HepG2 (cell line): Measurements from ENCODE around the gene RLN2. TPM values are rescaled to one million over a fixed set of nuclear protein-coding genes. Genes with fewer than 3 reads are reported as not detected.
"Not testable (repeated sequence)": the region's sequence is repeated elsewhere in the genome, so short reads cannot be mapped to it uniquely, and the experiment has no call there.

ENCODE experiments used
- ATAC-seq: fragments of 200-7000 bp; cut with Tn5 transposase; 3 replicates; pipeline ENCODE4 v1.9.1; 2020; ENCODE audit warnings: mild to moderate bottlenecking, moderate library complexity
- Bru-seq: library from RNA; stranded (reverse); fragments of 400-500 nt; gene quantifications from one replicate; lab custom pipeline; 2021; lab: Mats Ljungman, UMichigan
- BruChase-seq, 2 experiments: library from RNA; stranded (reverse); fragments of 400-500 nt; gene quantifications; one replicate each; lab custom pipeline; 2021; lab: Mats Ljungman, UMichigan
- BruUV-seq: library from RNA; stranded (reverse); fragments of 400-500 nt; replicated peaks from 2 replicates; lab custom pipeline; 2021; lab: Mats Ljungman, UMichigan
- CTCF ChIA-PET: fragments of 300-600 bp; formaldehyde crosslinking; extraction: SDS; loops from one replicate; lab custom pipeline; 2021; ENCODE audit warnings: low total read pairs, inconsistent platforms, low intra/inter-chr PET ratio; lab: Yijun Ruan, JAX
- POLR2A ChIA-PET: fragments of 350-600 bp; sonication (Branson Sonifier 250); formaldehyde crosslinking; loops from one replicate; lab custom pipeline; 2020; ENCODE audit warnings: antibody characterized with exemption, inconsistent platforms; lab: Yijun Ruan, JAX
- DNase-seq: peaks from one replicate; pipeline ENCODE4 v3.0.0-alpha.2; 2015; ENCODE audit warnings: low spot score
- FAIRE-seq: peaks from 3 replicates; lab custom pipeline; 2011; peaks lifted over from hg19 to GRCh38; lab: Jason Lieb, UNC
- H2AFZ ChIP-seq: one replicate; pipeline ENCODE4 v1.6.1; 2011; ENCODE audit warnings: low read length, inconsistent platforms
- H3K27ac ChIP-seq: fragments of 300-600 bp; 3 replicates; pipeline ENCODE4 v1.8.0; 2011; ENCODE audit warnings: mixed run types, mild to moderate bottlenecking, mixed read lengths, low read length, inconsistent platforms; ENCODE audit not compliant: insufficient read depth; ENCODE audit errors: extremely low read length
- H3K27me3 ChIP-seq, 2 experiments: fragments of 200-600 bp in 1 of 2; 2 replicates in 1 of 2; 3 replicates in 1 of 2; pipeline versions ENCODE4 v1.6.0 to v1.8.0; 2011; ENCODE audit warnings: low read length in 2 of 2, mild to moderate bottlenecking in 2 of 2, moderate library complexity in 2 of 2, inconsistent platforms in 1 of 2; ENCODE audit not compliant: insufficient read depth in 2 of 2, control insufficient read depth in 1 of 2
- H3K36me3 ChIP-seq, 2 experiments: fragments of 200-600 bp in 1 of 2; replicated peaks in 1 of 2; 2 replicates in 1 of 2; 3 replicates in 1 of 2; pipeline versions ENCODE4 v1.5.1 to v1.8.0; 2011; ENCODE audit warnings: low read length in 2 of 2, inconsistent platforms in 1 of 2; ENCODE audit not compliant: insufficient read depth in 2 of 2, control insufficient read depth in 1 of 2
- H3K4me1 ChIP-seq: 2 replicates; pipeline ENCODE4 v1.5.1; 2012; ENCODE audit warnings: low read length, inconsistent platforms; ENCODE audit not compliant: insufficient read depth
- H3K4me2 ChIP-seq: 2 replicates; pipeline ENCODE4 v1.6.0; 2011; ENCODE audit warnings: low read depth, low read length, inconsistent platforms
- H3K4me3 ChIP-seq, 3 experiments: fragments of 200-600 bp in 1 of 3; sonication (generic), shearing (Covaris generic) in 1 of 3; replicated peaks in 1 of 3; 2 replicates each; pipeline ENCODE4 v1.5.1; 2011 to 2016; ENCODE audit warnings: low read length in 3 of 3, inconsistent platforms in 2 of 3, low read depth in 2 of 3, mild to moderate bottlenecking in 2 of 3, control low read depth in 1 of 3, mixed read lengths in 1 of 3; ENCODE audit not compliant: insufficient read depth in 1 of 3
- H3K79me2 ChIP-seq: one replicate; pipeline ENCODE4 v1.6.1; 2011; ENCODE audit warnings: low read length, inconsistent platforms; ENCODE audit not compliant: insufficient read depth
- H3K9ac ChIP-seq: 2 replicates; pipeline ENCODE4 v1.6.0; 2011; ENCODE audit warnings: mild to moderate bottlenecking, low read depth, low read length, inconsistent platforms; ENCODE audit not compliant: insufficient read depth
- H3K9me3 ChIP-seq: 2 replicates; pipeline ENCODE4 v1.5.1; 2012; ENCODE audit warnings: mild to moderate bottlenecking, low read length
- H4K20me1 ChIP-seq: 2 replicates; pipeline ENCODE4 v1.6.0; 2011; ENCODE audit warnings: inconsistent platforms, mild to moderate bottlenecking, low read length, moderate library complexity; ENCODE audit not compliant: insufficient read depth
- HMG20B ChIP-seq: conservative IDR thresholded peaks from 2 replicates; pipeline ENCODE4 v1.6.1; 2016; ENCODE audit warnings: missing genetic modification reagents, missing compliant biosample characterization
- SNAPC4 ChIP-seq: sonication (generic); formaldehyde crosslinking; IDR thresholded peaks from 2 replicates; pipeline ENCODE4 v1.4.0; 2020; ENCODE audit warnings: mild to moderate bottlenecking, missing genetic modification reagents
- ZNF644 ChIP-seq: IDR thresholded peaks from 2 replicates; pipeline ENCODE4 v1.6.1; 2016; ENCODE audit warnings: low read depth
- ZSCAN20 ChIP-seq: sonication (generic); formaldehyde crosslinking; IDR thresholded peaks from 2 replicates; pipeline ENCODE4 v1.4.0; 2020; ENCODE audit warnings: missing genetic modification reagents, mild to moderate bottlenecking, borderline replicate concordance
- WGBS: methylation state at CpG from one replicate; pipeline ENCODE4 v1.1.6; 2017; ENCODE audit warnings: low lambda C conversion rate; 5-methylcytosine and 5-hydroxymethylcytosine counted together
- in situ Hi-C: cut with HindIII; loops from 2 replicates; pipeline ENCODE4 v1.10.0; 2017; ENCODE audit warnings: low pct_unique_long_range_greater_than_20kb; ENCODE audit not compliant: extremely low pct_ligation_motif_present
- intact Hi-C: fragments of 100-400 bp; cut with micrococcal nuclease; formaldehyde crosslinking; loops from one replicate; pipeline ENCODE4 v1.10.0; 2022; ENCODE audit not compliant: unreplicated experiment
- long read RNA-seq, 2 experiments: library from RNA in 1 of 2; library from polyadenylated mRNA in 1 of 2; stranded (forward) in 1 of 2; unstranded in 1 of 2; transcript quantifications; one replicate each; pipeline ENCODE4 v2.0.0, GENCODE V29; 2019 to 2022
- polyA minus RNA-seq, 3 experiments: library from RNA; depleted of rRNA, polyadenylated mRNA; stranded (reverse); fragments of >200 nt; gene quantifications; 2 replicates each; pipeline ENCODE4 v1.2.3, GENCODE V29; 2011; ENCODE audit warnings: low replicate concordance in 1 of 3
- polyA plus RNA-seq, 8 experiments: library from polyadenylated mRNA; depleted of rRNA in 3 of 8; stranded (reverse) in 7 of 8; unstranded in 1 of 8; fragments of >200 nt; fragmentation: Illumina TruSeq in 4 of 8; extraction: Trizol in 4 of 8; gene quantifications; 2 replicates each; pipeline versions ENCODE4 v1.2.1 to v1.2.3, GENCODE V29; 2011 to 2016; ENCODE audit warnings: low read depth in 4 of 8, missing spikeins in 1 of 8, mixed read lengths in 1 of 8; ENCODE audit not compliant: insufficient read depth in 1 of 8
- total RNA-seq, 5 experiments: library from RNA; depleted of rRNA; stranded (reverse); fragments of >200 nt; fragmentation: Illumina TruSeq; extraction: Trizol; gene quantifications; 2 replicates each; pipeline ENCODE4 v1.2.3, GENCODE V29; 2016; ENCODE audit warnings: low read depth in 1 of 5

The RLN2 gene
- total RNA-seq (2016; rRNA removed; fragmentation: Illumina TruSeq; extraction: Trizol) (not detected in 2 replicates), polyA plus RNA-seq (2011; rRNA removed) (not detected in 2 replicates), polyA minus RNA-seq (2011; rRNA and poly(A)+ RNA removed; ENCODE audit: low replicate concordance) (not detected in 2 replicates), Bru-seq, nascent RNA (percentile 12 among the genes with signal in this experiment), BruChase-seq, experiment 1, labeled RNA remaining after a 6-hour chase (not detected), BruChase-seq, experiment 2, labeled RNA remaining after a 2-hour chase (percentile 12 among the genes with signal in this experiment)
- not detected in 2 replicates for total RNA-seq (2016; cell fraction: cytosol; rRNA removed; fragmentation: Illumina TruSeq; extraction: Trizol; ENCODE audit: low read depth)
- 0.17 TPM in 1 of 2 replicates, not detected in the other for total RNA-seq (2016; cell fraction: insoluble cytoplasmic fraction; rRNA removed; fragmentation: Illumina TruSeq; extraction: Trizol)
- not detected in 2 replicates for total RNA-seq (2016; cell fraction: membrane; rRNA removed; fragmentation: Illumina TruSeq; extraction: Trizol)
- not detected in 2 replicates for total RNA-seq (2016; cell fraction: nucleus; rRNA removed; fragmentation: Illumina TruSeq; extraction: Trizol)
- polyA plus RNA-seq (2011; cell fraction: cytosol; rRNA removed), result not detected in 2 replicates
- polyA plus RNA-seq (2011; cell fraction: nucleus; rRNA removed), result not detected in 2 replicates
- polyA plus RNA-seq (2012), result not detected in 2 replicates
- polyA plus RNA-seq (2016; cell fraction: cytosol; fragmentation: Illumina TruSeq; extraction: Trizol; ENCODE audit: low read depth), result not detected in 2 replicates
- not detected in 2 replicates for polyA plus RNA-seq (2016; cell fraction: insoluble cytoplasmic fraction; fragmentation: Illumina TruSeq; extraction: Trizol; ENCODE audit: low read depth)
- not detected in 2 replicates for polyA plus RNA-seq (2016; cell fraction: membrane; fragmentation: Illumina TruSeq; extraction: Trizol; ENCODE audit: low read depth)
- polyA plus RNA-seq (2016; cell fraction: nucleus; fragmentation: Illumina TruSeq; extraction: Trizol; ENCODE audit: insufficient read depth, low read depth), result not detected in 2 replicates
- polyA minus RNA-seq (2011; cell fraction: cytosol; rRNA and poly(A)+ RNA removed), result not detected in 2 replicates
- polyA minus RNA-seq (2011; cell fraction: nucleus; rRNA and poly(A)+ RNA removed), result not detected in 2 replicates
- long read RNA-seq, experiment 1, result 0 reads
- long read RNA-seq, experiment 2, result 0 reads

GRCh38 chr9:5303840-5304795 lies at the start of gene RLN2:
Gene RLN2, minus strand, starts transcription at chr9:5304716. Its CDS starts 136 bp downstream, at chr9:5304580.
- H3K27ac ChIP-seq, H3K79me2 ChIP-seq, CTCF ChIA-PET, H3K36me3 ChIP-seq, H3K9me3 ChIP-seq, in situ Hi-C loops, H3K27me3 ChIP-seq, BruUV-seq, H3K9ac ChIP-seq, H3K4me2 ChIP-seq, POLR2A ChIA-PET, H3K4me3 ChIP-seq, intact Hi-C loops, H3K4me1 ChIP-seq, DNase-seq, H4K20me1 ChIP-seq, H2AFZ ChIP-seq: not testable (repeated sequence)
- 61% methylated on average over 14 of the region's 50 CpGs for WGBS
- peak; percentile 80 for FAIRE-seq
- ATAC-seq, result peak; percentile 100

- ChIA-PET CTCF (no interaction called here), POLR2A (no interaction called here)
- intact Hi-C loops, result no loop called here
- no TSS peak for BruUV-seq
- no peaks in the 10 kb centered on the region for H3K36me3 ChIP-seq
- H4K20me1 ChIP-seq, result no peaks in the 10 kb centered on the region
- H3K79me2 ChIP-seq, result no peaks in the 10 kb centered on the region
- DNase-seq, result no peak
- no peaks in the 10 kb centered on the region for H3K9me3 ChIP-seq
- WGBS, result 32% methylated on average over 2 of the region's 2 CpGs
- in situ Hi-C loops, result no loop called here
- no peak for FAIRE-seq
- H3K27ac ChIP-seq, result no peak overlapping the region
- H3K9ac ChIP-seq, result no peak overlapping the region
- H3K27me3 ChIP-seq, result no peaks in the 10 kb centered on the region
- ATAC-seq, result no peak
- no peak overlapping the region for H3K4me3 ChIP-seq
- no peak overlapping the region for H3K4me2 ChIP-seq
- H3K4me1 ChIP-seq, result no peaks in the 10 kb centered on the region
- H2AFZ ChIP-seq, result no peak overlapping the region
- TF ChIP-seq HMG20B (CRISPR knock-in tag) (no peak), SNAPC4 (CRISPR knock-in tag) (no peak), ZSCAN20 (CRISPR knock-in tag) (no peak), ZNF644 (CRISPR knock-in tag) (no peak)
These were observed 49.7 kb upstream of the RLN2 start for GRCh38 chr9:5354184-5354583.
